NCI-H1417 (cell line): ENCODE data around the gene PAIP1.
"Not testable (repeated sequence)": the region's sequence is repeated elsewhere in the genome, so short reads cannot be mapped to it uniquely, and the experiment has no call there.

Experiments
- DNase-seq, 3 experiments: peaks; one replicate each; lab custom pipeline; 2025; lab: John Stamatoyannopoulos, UW

The PAIP1 gene

GRCh38 chr5:43571237-43571636 is 14.4 kb upstream of the PAIP1 start:
- DNase-seq = no peak

DNA sequence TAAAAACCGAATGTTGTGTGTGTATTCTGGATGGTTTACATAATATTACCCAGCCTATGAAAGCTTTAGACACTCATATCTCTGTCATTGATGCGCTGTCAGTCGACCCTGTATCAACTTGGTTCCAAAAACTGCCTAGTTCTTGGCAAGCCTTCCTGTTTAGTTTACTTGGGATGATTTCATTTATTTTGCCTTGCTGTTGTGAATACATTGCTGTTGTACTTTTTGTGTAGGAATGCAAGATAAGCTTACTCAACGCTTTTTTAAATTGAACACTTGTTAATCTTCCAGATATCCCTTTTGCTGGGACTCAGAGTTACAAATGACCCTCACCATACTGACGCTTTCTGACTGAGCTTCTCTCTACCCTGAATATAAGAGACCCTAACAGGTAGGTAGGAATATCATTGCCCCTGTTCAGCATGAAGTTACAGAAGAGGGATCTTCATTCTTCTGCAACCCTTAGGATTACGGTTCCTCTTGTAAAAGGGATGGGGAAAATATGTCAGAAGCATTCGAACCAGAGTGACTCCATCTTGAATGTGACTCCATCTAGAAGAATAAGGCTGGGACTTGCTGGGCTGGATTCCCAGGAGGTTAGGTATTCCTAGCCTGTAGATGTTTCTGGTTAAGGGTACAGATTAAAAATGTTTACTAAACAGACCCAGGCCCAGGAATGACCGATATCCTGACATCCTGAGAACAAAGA is 13.7 kb upstream of the PAIP1 start:
- no peak for DNase-seq

DNA sequence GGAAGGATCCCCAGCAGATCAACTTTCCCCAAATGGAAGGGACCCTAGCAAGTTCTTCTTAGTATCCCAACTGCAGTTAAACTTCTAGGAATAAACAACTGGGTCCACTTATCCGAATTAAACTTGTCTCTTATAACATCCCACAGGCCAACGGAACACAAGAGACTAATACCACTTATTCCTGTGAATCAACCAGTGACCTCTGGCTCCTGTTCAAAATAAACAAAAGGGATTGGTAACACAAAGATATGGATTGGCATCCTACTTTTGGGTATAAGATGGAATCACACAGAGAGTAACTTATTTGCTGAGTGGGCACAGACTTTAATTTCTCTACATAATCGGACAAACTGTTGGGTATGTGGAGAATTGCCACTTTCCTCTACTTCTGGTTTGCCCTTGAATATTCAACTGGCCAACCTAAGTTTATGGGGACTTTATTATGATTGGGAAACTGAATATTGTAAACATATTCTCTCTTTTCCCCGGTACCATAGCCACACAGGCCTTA is 12.4 kb upstream of the PAIP1 start:
- DNase-seq = no peak

DNA sequence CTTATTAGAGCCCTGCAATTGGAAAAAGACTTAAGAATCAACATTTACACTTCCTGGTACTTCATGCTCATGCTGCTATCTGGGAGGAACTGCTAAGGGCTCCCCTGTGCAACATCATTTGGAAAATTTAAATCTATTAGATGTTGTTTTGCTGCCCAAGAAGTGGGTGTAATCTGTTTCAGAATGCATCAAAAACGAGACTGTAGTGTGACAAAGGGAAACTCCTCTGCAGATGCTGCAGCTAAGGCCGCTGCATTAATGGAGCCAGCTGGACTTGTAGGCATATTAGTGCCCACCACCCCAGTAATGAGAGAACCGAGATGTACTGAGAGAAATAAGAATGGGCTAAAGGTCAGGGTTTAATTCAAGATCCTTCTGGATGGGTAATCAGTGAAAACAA is 11.1 kb upstream of the PAIP1 start:
- no peak for DNase-seq

- DNase-seq = no peak
Observed at GRCh38 chr5:43565043-43565442, 8.2 kb upstream of the PAIP1 start.

DNA sequence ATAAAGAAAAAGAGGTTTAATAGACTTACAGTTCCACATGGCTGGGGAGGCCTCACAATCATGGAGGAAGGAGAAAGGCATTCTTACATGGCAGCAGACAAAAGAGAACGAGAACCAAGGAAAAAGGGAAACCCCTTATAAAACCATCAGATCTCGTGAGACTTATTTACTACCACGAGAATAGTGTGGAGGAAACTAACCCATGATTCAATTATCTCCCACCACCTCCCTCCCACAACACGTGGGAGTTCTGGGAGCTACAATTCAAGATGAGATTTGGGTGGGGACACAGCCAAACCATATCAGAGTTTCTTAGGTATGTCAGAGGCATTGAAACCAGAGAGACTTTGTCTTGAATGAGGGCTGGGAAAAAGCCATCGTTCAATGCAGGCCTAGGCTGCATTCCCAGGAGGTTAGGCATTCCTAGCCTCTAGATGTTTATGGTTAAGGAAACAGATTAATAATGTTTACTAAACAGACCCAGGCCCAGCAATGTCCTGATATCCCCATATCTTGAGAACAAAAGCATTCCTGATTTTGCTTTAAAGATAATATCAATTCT is 7.5 kb upstream of the PAIP1 start:
- DNase-seq = no peak

GRCh38 chr5:43563321-43563720 is 6.4 kb upstream of the PAIP1 start:
- no peak for DNase-seq

DNA sequence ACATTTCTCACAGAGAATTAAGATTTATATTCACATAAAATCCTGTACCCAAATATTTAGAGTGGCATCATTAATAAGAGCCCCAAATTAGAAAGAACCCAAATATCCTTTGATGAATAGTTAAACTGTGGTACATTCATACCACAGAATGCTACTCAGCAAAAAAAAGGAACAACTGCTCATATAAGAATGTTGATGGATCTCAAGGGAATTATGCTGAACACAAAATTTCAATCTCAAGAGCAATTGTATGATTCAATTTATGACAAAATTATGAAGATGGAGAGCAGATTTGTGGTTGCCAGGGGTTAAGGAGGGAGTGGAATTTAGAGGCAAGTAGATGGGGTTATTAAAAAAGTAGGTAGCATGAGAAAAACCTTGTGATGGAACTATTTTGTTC is 4.5 kb upstream of the PAIP1 start:
- DNase-seq = no peak

GRCh38 chr5:43560128-43560527 is 3.3 kb upstream of the PAIP1 start:
- peak in 1 of 3 experiments; percentile 52 for DNase-seq

DNA sequence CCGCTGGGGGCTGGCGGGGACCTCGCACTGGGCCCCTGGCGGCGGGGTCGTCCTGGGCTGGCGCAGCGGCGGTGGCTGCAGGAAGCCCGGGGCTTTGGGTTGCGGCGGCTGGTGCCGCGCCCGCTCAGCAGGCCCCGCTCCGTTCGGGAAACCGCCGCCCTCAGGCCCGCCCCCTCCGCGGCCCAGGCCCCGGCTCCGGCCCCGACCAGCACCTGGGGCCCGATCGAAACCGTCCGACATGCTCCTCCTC is 345 bp downstream of the PAIP1 start:
- DNase-seq = not testable (repeated sequence)

GRCh38 chr5:43555895-43556606 is 826 bp downstream of the PAIP1 start:
- peak; percentile 58 to 89 (median 84) for DNase-seq

GRCh38 chr5:43554497-43554896 is 2.4 kb downstream of the PAIP1 start:
- DNase-seq = no peak

DNA sequence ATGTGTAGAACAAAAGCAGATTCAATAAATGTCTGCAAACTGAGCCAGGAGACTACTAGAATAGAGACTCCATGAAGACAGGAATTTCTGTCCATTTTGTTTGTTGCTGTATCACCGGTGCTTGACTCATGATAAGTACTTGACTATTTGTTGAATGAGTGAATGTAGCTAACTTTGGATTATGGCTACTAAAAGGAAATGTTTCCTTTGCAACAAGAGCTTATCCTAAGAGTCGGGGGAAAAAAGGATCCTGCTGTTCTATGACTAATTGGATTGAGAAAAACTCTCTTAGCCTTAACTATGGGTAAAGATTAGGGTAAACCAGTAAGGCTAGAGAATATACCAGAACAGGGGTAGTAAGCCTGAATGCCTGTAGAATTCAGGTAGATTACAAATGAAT is 3.5 kb downstream of the PAIP1 start:
- DNase-seq = no peak

- no peak for DNase-seq
Observed at GRCh38 chr5:43551731-43552130, 5.1 kb downstream of the PAIP1 start.

DNA sequence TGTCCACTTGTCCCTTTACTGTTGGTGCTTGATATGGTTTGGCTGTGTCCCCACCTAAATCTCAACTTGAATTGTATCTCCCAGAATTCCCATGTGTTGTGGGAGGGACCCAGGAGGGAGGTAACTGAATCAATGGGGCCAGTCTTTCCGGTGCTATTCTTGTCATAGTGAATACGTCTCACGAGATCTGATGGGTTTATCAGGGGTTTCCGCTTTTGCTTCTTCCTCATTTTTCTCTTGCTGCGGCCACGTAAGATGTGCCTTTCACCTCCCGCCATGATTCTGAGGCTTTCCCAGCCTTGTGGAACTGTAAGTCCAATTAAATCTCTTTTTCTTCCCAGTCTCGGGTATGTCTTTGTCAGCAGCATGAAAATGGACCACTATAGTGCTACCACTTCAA is 7.6 kb downstream of the PAIP1 start:
- not testable (repeated sequence) for DNase-seq

DNA sequence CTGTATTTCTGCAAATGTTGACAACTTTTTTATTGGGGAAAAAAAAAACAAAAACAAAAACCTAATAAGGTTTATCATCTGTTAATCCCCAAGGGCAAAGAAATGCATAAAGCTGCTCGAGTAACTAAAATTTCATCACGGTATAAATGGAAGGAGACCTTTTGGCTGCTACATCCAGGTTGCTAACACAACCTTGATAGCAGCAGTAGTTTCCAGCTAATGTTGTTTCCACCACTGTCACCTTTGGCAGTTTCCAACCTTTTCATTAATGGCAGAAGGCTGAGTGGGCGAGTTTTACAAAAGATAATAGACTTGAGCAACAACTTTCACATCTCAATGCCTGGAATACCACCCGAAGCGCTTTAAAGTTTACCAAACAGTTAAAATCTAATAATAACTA is 8.5 kb downstream of the PAIP1 start:
- DNase-seq = no peak

- DNase-seq = no peak
Observed at GRCh38 chr5:43547532-43547931, 9.3 kb downstream of the PAIP1 start.

- no peak for DNase-seq
Observed at GRCh38 chr5:43543434-43543833, 13.4 kb downstream of the PAIP1 start.

GRCh38 chr5:43540746-43541145 is 16.1 kb downstream of the PAIP1 start:
- DNase-seq = no peak

DNA sequence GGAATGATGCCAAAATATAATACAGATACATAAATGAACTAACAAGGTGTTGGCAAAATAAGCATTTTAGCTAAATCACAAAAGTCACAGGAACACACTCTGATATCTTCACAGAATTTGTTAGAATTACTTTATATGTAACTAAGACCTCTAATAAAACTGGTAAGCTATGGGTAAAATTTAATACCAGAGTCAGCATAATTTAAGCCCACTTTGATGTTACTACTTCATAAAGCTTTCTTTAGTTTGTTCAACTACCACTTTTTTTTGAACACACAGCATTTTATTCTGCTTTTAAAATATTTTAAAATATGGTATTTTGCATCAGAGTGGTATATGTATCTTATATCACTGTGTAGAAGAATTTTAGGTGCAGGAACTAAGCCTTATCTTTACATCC is 19.9 kb downstream of the PAIP1 start:
- DNase-seq = no peak

DNA sequence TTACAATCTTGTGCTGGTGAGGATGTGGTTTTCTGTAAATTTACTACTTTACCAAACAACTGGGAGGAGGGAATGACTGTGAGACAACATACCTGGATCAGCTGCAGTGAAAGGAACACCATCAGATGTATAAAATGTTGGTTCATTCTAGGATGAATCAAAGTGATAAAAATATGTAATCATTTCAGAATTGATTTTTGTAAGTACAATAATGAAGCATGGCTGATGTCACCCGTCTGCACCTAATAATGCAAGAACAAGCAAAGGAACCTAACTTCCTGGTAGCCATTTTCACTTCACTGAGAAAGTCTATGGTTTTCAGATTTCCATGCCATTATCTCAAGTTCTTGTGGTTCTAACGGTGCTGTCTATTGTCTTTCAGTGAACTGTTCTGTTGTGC is 23.2 kb downstream of the PAIP1 start:
- DNase-seq = no peak

- DNase-seq = no peak
Observed at GRCh38 chr5:43530648-43531047, 26.2 kb downstream of the PAIP1 start.

DNA sequence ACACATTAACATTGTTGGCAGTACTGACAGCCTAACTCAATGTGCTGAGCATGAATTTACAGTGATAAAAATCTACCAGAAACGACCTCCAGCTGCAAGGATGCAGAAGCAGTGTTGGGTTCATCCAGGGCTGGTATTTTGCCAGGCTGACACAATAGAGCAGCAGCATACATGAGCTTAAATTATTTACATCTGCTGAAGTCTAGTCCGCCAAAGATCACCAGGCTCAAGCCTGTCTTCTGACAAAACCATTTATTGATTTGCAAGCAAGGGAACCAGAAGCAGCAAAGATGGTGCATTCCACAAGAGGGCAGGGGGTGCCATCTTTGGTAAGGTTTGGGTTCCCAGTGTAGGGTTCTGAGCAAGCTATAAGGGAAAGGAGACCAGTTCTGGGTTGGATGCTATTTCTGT is 33.2 kb downstream of the PAIP1 start:
- no peak for DNase-seq

- no peak for DNase-seq
Observed at GRCh38 chr5:43520615-43521014, 36.3 kb downstream of the PAIP1 start.
